H9 (cell line): Measurements from ENCODE around the gene ZCCHC7. TPM values are rescaled to one million over a fixed set of nuclear protein-coding genes. Genes with fewer than 3 reads are reported as not detected.

Source experiments
- DNase-seq: peaks from one replicate; pipeline ENCODE4 v3.0.0-alpha.2; 2017
- H2AFZ ChIP-seq: one replicate; pipeline ENCODE4 v1.6.1; 2013; ENCODE audit warnings: mild to moderate bottlenecking, low read length, control low read depth, moderate library complexity
- H2AK5ac ChIP-seq: 2 replicates; pipeline ENCODE4 v1.6.1; 2013; ENCODE audit warnings: low read length, control low read depth, mixed read lengths; ENCODE audit not compliant: insufficient read length
- H2BK120ac ChIP-seq: one replicate; pipeline ENCODE4 v1.6.1; 2013; ENCODE audit warnings: low read depth, mild to moderate bottlenecking, low read length, control low read depth, inconsistent platforms; ENCODE audit not compliant: poor library complexity, severe bottlenecking
- H2BK12ac ChIP-seq: 2 replicates; pipeline ENCODE4 v1.6.1; 2013; ENCODE audit warnings: low read length, control low read depth, mixed read lengths, low read depth; ENCODE audit not compliant: insufficient read length
- H2BK15ac ChIP-seq: 2 replicates; pipeline ENCODE4 v1.6.1; 2013; ENCODE audit warnings: low read depth, low read length, control low read depth
- H2BK20ac ChIP-seq: one replicate; pipeline ENCODE4 v1.6.1; 2013; ENCODE audit warnings: low read depth, mild to moderate bottlenecking, low read length, control low read depth, inconsistent platforms; ENCODE audit not compliant: poor library complexity, severe bottlenecking
- H2BK5ac ChIP-seq: 2 replicates; pipeline ENCODE4 v1.6.1; 2013; ENCODE audit warnings: low read length, control low read depth, mixed read lengths; ENCODE audit not compliant: insufficient read length
- H3K14ac ChIP-seq: 2 replicates; pipeline ENCODE4 v1.6.1; 2013; ENCODE audit warnings: low read length, control low read depth; ENCODE audit not compliant: insufficient read depth
- H3K18ac ChIP-seq: 2 replicates; pipeline ENCODE4 v1.6.1; 2013; ENCODE audit warnings: low read depth, mild to moderate bottlenecking, mixed read lengths, low read length, control low read depth; ENCODE audit not compliant: insufficient read length
- H3K23ac ChIP-seq: 2 replicates; pipeline ENCODE4 v1.6.1; 2013; ENCODE audit warnings: low read length, control low read depth, mixed read lengths, low read depth; ENCODE audit not compliant: insufficient read length
- H3K23me2 ChIP-seq: 2 replicates; pipeline ENCODE4 v1.6.1; 2013; ENCODE audit warnings: low read depth, mild to moderate bottlenecking, mixed read lengths, low read length, control low read depth; ENCODE audit not compliant: insufficient read length, poor library complexity, severe bottlenecking
- H3K27ac ChIP-seq: 2 replicates; pipeline ENCODE4 v1.5.1; 2013; ENCODE audit warnings: low read length, control low read depth, mixed read lengths, low read depth; ENCODE audit not compliant: insufficient read length
- H3K27me3 ChIP-seq: 2 replicates; pipeline ENCODE4 v1.6.1; 2013; ENCODE audit warnings: low read length, control low read depth, inconsistent platforms; ENCODE audit not compliant: insufficient read depth
- H3K4ac ChIP-seq: 2 replicates; pipeline ENCODE4 v1.6.1; 2013; ENCODE audit warnings: low read depth, mild to moderate bottlenecking, control low read depth, inconsistent platforms, low read length, moderate library complexity
- H3K4me1 ChIP-seq: 2 replicates; pipeline ENCODE4 v1.6.1; 2013; ENCODE audit warnings: low read length, control low read depth, inconsistent platforms; ENCODE audit not compliant: insufficient read depth
- H3K4me2 ChIP-seq: 2 replicates; pipeline ENCODE4 v1.6.1; 2013; ENCODE audit warnings: low read length, control low read depth, mixed read lengths; ENCODE audit not compliant: insufficient read length, insufficient read depth
- H3K56ac ChIP-seq: 2 replicates; pipeline ENCODE4 v1.6.1; 2013; ENCODE audit warnings: low read depth, mild to moderate bottlenecking, mixed read lengths, low read length, control low read depth; ENCODE audit not compliant: insufficient read length
- H3K79me1 ChIP-seq: 2 replicates; pipeline ENCODE4 v1.6.1; 2013; ENCODE audit warnings: low read depth, mild to moderate bottlenecking, moderate library complexity, low read length, control low read depth, inconsistent platforms; ENCODE audit not compliant: insufficient read depth, poor library complexity, severe bottlenecking
- H3K79me2 ChIP-seq: 2 replicates; pipeline ENCODE4 v1.6.1; 2013; ENCODE audit warnings: low read length, control low read depth, inconsistent platforms; ENCODE audit not compliant: insufficient read depth
- H3K9ac ChIP-seq: 2 replicates; pipeline ENCODE4 v1.6.1; 2013; ENCODE audit warnings: low read length, control low read depth, mixed read lengths; ENCODE audit not compliant: insufficient read length; ENCODE audit errors: extremely low read depth
- H3K9me3 ChIP-seq: one replicate; pipeline ENCODE4 v1.6.1; 2013; ENCODE audit warnings: low read depth, low read length, inconsistent platforms; ENCODE audit not compliant: control insufficient read depth
- H3T11ph ChIP-seq: one replicate; pipeline ENCODE4 v1.6.1; 2013; ENCODE audit warnings: mild to moderate bottlenecking, low read length, control low read depth, inconsistent platforms
- H4K20me1 ChIP-seq: one replicate; pipeline ENCODE4 v1.6.1; 2013; ENCODE audit not compliant: control insufficient read depth, insufficient read length, insufficient read depth
- H4K5ac ChIP-seq: 2 replicates; pipeline ENCODE4 v1.6.1; 2013; ENCODE audit warnings: low read depth, mild to moderate bottlenecking, mixed read lengths, low read length, control low read depth; ENCODE audit not compliant: insufficient read length
- H4K8ac ChIP-seq: replicated peaks from 2 replicates; pipeline ENCODE4 v1.6.1; 2013; ENCODE audit warnings: low read length, control low read depth, mixed read lengths, low read depth; ENCODE audit not compliant: insufficient read length
- H4K91ac ChIP-seq: 2 replicates; pipeline ENCODE4 v1.6.1; 2013; ENCODE audit warnings: low read depth, mild to moderate bottlenecking, moderate library complexity, mixed read lengths, low read length, control low read depth; ENCODE audit not compliant: insufficient read length
- H3K27ac Mint-ChIP-seq, 3 experiments: 2 replicates in 2 of 3; 3 replicates in 1 of 3; pipeline ENCODE4 v1.8.0; 2020 to 2021; ENCODE audit warnings: mixed read lengths in 3 of 3, mild to moderate bottlenecking in 1 of 3, moderate library complexity in 1 of 3
- H3K27me3 Mint-ChIP-seq: 2 replicates; pipeline ENCODE4 v1.8.0; 2021; ENCODE audit warnings: low read depth, mild to moderate bottlenecking, moderate library complexity, mixed read lengths
- H3K36me3 Mint-ChIP-seq, 3 experiments: 2 replicates in 2 of 3; 3 replicates in 1 of 3; pipeline ENCODE4 v1.8.0; 2020 to 2021; ENCODE audit warnings: low read depth in 3 of 3, mixed read lengths in 3 of 3; ENCODE audit not compliant: insufficient read depth in 1 of 3
- H3K4me1 Mint-ChIP-seq, 2 experiments: 2 replicates each; pipeline ENCODE4 v1.8.0; 2020; ENCODE audit warnings: mixed read lengths in 2 of 2
- H3K4me3 Mint-ChIP-seq, 2 experiments: 2 replicates in 1 of 2; 3 replicates in 1 of 2; pipeline ENCODE4 v1.8.0; 2020 to 2021; ENCODE audit warnings: mild to moderate bottlenecking in 2 of 2, mixed read lengths in 2 of 2, moderate library complexity in 1 of 2
- H3K9me3 Mint-ChIP-seq, 2 experiments: 2 replicates in 1 of 2; 3 replicates in 1 of 2; pipeline ENCODE4 v1.8.0; 2020; ENCODE audit warnings: mild to moderate bottlenecking in 2 of 2, mixed read lengths in 2 of 2, moderate library complexity in 1 of 2
- CTCF ChIP-seq: fragments of 200-600 bp; sonication (generic); conservative IDR thresholded peaks from 3 replicates; pipeline ENCODE4 v1.8.0; 2021; ENCODE audit warnings: antibody characterized with exemption, mild to moderate bottlenecking
- WGBS: extraction: QIAGEN DNeasy Blood & Tissue Kit; methylation state at CpG from one replicate; pipeline ENCODE4 v1.1.7; 2013; ENCODE audit warnings: missing lambda C conversion rate, low lambda C conversion rate, mixed read lengths; ENCODE audit not compliant: insufficient read length; ENCODE audit errors: extremely low coverage; 5-methylcytosine and 5-hydroxymethylcytosine counted together
- total RNA-seq: library from RNA; stranded (reverse); gene quantifications from 2 replicates; pipeline ENCODE4 v1.2.1, GENCODE V29; 2021

Gene ZCCHC7
- total RNA-seq, 1 experiment from 2014 or later, result 20.3 TPM

GRCh38 chr9:37379835-37380234 is 259.5 kb downstream of the ZCCHC7 start:
- Histone ChIP-seq H3K4me1 (no peaks in the 10 kb centered on the region; the same call in 1 of the 2 replicates), H3K56ac (no peak overlapping the region), H2BK12ac (no peak overlapping the region), H3K79me1 (no peaks in the 10 kb centered on the region), H3K9me3 (no peaks in the 10 kb centered on the region), H3K23me2 (no peaks in the 10 kb centered on the region), H2BK120ac (no peak overlapping the region), H3K27ac (no peak overlapping the region), H4K8ac (no peak overlapping the region), H3K79me2 (no peaks in the 10 kb centered on the region), H3T11ph (no peak overlapping the region), H2AFZ (no peak overlapping the region), H3K9ac (no peak overlapping the region), H2BK15ac (no peak overlapping the region), H3K18ac (no peak overlapping the region), H4K20me1 (no peaks in the 10 kb centered on the region), H2AK5ac (no peak overlapping the region), H3K23ac (no peak overlapping the region), H4K91ac (no peak overlapping the region), H3K4ac (no peak overlapping the region), H3K27me3 (no peaks in the 10 kb centered on the region), H3K14ac (no peak overlapping the region), H2BK20ac (no peak overlapping the region), H4K5ac (no peak overlapping the region), H2BK5ac (no peak overlapping the region), H3K4me2 (no peak overlapping the region)
- Mint-ChIP-seq H3K4me1 (peaks cover 3% of the 10 kb centered on the region in 2 experiments; a peak in 1 of 4 replicates), H3K27ac (peak overlapping the region in 1 of 3 experiments; percentile 78; a peak in 1 of 7 replicates), H3K36me3 (0 out of 7 replicates have a peak, but pooled peaks cover 0 to 3% (median 0%) of the 10 kb centered on the region in 3 experiments), H3K9me3 (no peaks in the 10 kb centered on the region; a peak in 1 of 5 replicates), H3K27me3 (no peaks in the 10 kb centered on the region), H3K4me3 (no peak overlapping the region)
- TF ChIP-seq CTCF, result no peak
- DNase-seq, result no peak
- no CpG with 5 or more reads among the region's 2 CpGs for whole genome bisulfite sequencing
